Adrenal gland (tissue), 12 donors: Measurements from ENCODE around the gene UACA. TPM values are rescaled to one million over a fixed set of nuclear protein-coding genes. Genes with fewer than 3 reads are reported as not detected.

Experiments
- DNase-seq, 7 donors: peaks; one replicate each; pipeline ENCODE4 v3.0.0-alpha.2; 2019 to 2020
- H3K27ac ChIP-seq, 5 donors: fragments of 200-600 bp; sonication (generic) in 4 of 5; 1 replicate in 3 of 5; 2 replicates in 2 of 5; pipeline versions ENCODE4 v1.5.1 to v1.8.0; 2016 to 2020; ENCODE audit warnings: mild to moderate bottlenecking in 1 of 5
- H3K27me3 ChIP-seq: fragments of 200-600 bp; 2 replicates; pipeline ENCODE4 v1.8.0; 2021
- H3K36me3 ChIP-seq, 2 donors: fragments of 200-600 bp; replicated peaks in 1 of 2; 1 replicate in 1 of 2; 2 replicates in 1 of 2; pipeline versions ENCODE4 v1.5.1 to v1.8.0; 2018 to 2022
- H3K4me1 ChIP-seq, 2 donors: fragments of 200-600 bp; replicated peaks in 1 of 2; 1 replicate in 1 of 2; 2 replicates in 1 of 2; pipeline versions ENCODE4 v1.5.1 to v1.8.0; 2018 to 2021
- H3K4me3 ChIP-seq, 4 donors: fragments of 200-600 bp; sonication (generic) in 3 of 4; one replicate each; pipeline ENCODE4 v1.5.1; 2016 to 2018
- H3K9me3 ChIP-seq, 3 donors: fragments of 200-600 bp; sonication (generic) in 1 of 3; replicated peaks in 1 of 3; 1 replicate in 2 of 3; 2 replicates in 1 of 3; pipeline versions ENCODE4 v1.5.1 to v1.8.0; 2016 to 2021
- CTCF ChIP-seq, 6 experiments: fragments of 450-650 bp in 4 of 6; fragments of 200-600 bp in 2 of 6; sonication (generic) in 1 of 6; IDR thresholded peaks; 1 replicate in 5 of 6; 2 replicates in 1 of 6; pipeline versions ENCODE4 v1.5.1 to v1.8.0; 2016 to 2021; ENCODE audit warnings: antibody characterized with exemption in 6 of 6, mild to moderate bottlenecking in 2 of 6, moderate library complexity in 1 of 6
- POLR2A ChIP-seq, 2 donors: fragments of 450-650 bp; IDR thresholded peaks; one replicate each; pipeline ENCODE4 v1.6.1; 2017; ENCODE audit warnings: antibody characterized with exemption in 2 of 2, mild to moderate bottlenecking in 2 of 2, moderate library complexity in 1 of 2
- WGBS, 4 donors: extraction: QIAGEN DNeasy Blood & Tissue Kit in 2 of 4; methylation state at CpG; one replicate each; pipeline versions ENCODE4 v1.1.5 to v1.1.7; 2013 to 2017; 5-methylcytosine and 5-hydroxymethylcytosine counted together
- intact Hi-C, 2 donors: fragments of 100-400 bp; cut with DNase I; formaldehyde crosslinking; loops; one replicate each; pipeline versions ENCODE4 v1.14.1 to v1.15.0; 2022 to 2023
- polyA plus RNA-seq, 3 donors: library from polyadenylated mRNA; stranded (reverse); fragments of 200-250 nt in 2 of 3; fragments of 350-450 nt in 1 of 3; fragmentation: Illumina TruSeq in 1 of 3; extraction: RNeasy Lipid Tissue Mini Kit (QIAGEN cat#74804) in 1 of 3; gene quantifications; one replicate each; pipeline ENCODE4 v1.2.3, GENCODE V29; 2013 to 2014
- total RNA-seq, 9 donors: library from RNA; depleted of rRNA in 4 of 9; stranded (reverse); fragments of >200 nt in 4 of 9; fragments of 120-200 nt in 1 of 9; fragmentation: NEBNext Ultra II Directional in 1 of 9; extraction: Animal tissue kit (Norgen Biotek cat#: 25700) in 1 of 9; gene quantifications; one replicate each; pipeline versions ENCODE4 v1.1.0 to v1.2.4, GENCODE V29; 2013 to 2023
- donor health status: healthy with polysubstance abuse.
- donor health status: Bipolar disorder and iron deficiency.
- donor health status: DM: yes; HTN: yes; CAD: no.
- donor health status: DM: no; HTN: no; CAD: no.
- donor health status: DM: no; HTN: no; CAD: no.
- donor health status: DM: yes; HTN: yes; CAD: no.

Gene UACA
- total and polyA plus RNA-seq, 12 donors = 16.7 to 186 (median 39.1) TPM

DNA sequence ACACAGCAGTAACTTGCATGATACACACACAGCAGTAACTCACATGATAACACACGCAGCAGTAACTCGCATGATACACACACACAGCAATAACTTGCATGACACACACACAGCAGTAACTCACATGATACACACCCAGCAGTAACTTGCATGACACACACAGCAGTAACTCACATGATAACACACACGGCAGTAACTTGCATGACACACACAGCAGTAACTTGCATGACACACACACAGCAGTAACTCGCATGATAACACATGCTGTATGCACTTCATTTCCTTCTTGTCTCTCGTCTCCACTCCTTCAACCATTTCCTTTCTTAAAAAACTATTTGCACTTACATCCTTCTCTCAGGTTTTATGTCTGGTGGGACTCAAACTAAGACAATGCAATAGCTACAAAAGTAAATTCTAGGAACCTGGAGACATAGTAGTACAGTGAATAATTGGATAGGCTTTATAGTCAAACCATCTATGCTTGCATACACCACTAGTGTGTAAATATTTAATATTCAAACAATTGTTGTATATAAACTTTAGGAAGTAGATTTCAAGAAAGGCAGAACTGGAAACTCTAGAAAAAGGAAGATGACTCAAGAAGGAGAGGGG is 130.8 kb downstream of the UACA start:
- Histone ChIP-seq H3K27ac (no peak overlapping the region), H3K4me3 (no peak overlapping the region), H3K4me1 (no peaks in the 10 kb centered on the region), H3K36me3 (no peaks in the 10 kb centered on the region), H3K9me3 (no peaks in the 10 kb centered on the region), H3K27me3 (no peaks in the 10 kb centered on the region)
- TF ChIP-seq CTCF (IDR thresholded peaks at IDR 0.05) = no peak
- no peak for TF ChIP-seq POLR2A (IDR thresholded peaks at IDR 0.05)
- intact Hi-C loops = no loop called here
- 59 to 75% (median 69%) methylated on average over 4 to 5 of the region's 5 CpGs for whole genome bisulfite sequencing, 4 donors
- DNase-seq = no peak

GRCh38 chr15:70632079-70632478 is 131.3 kb downstream of the UACA start:
- Histone ChIP-seq H3K27me3 (no peaks in the 10 kb centered on the region), H3K27ac (no peak overlapping the region), H3K36me3 (no peaks in the 10 kb centered on the region), H3K4me1 (no peaks in the 10 kb centered on the region), H3K4me3 (no peak overlapping the region), H3K9me3 (no peaks in the 10 kb centered on the region)
- DNase-seq = no peak
- intact Hi-C loops = no loop called here
- WGBS, 4 donors = 67 to 82% (median 76%) methylated on average over 3 to 4 of the region's 4 CpGs
- TF ChIP-seq POLR2A (IDR thresholded peaks at IDR 0.05) (no peak), CTCF (IDR thresholded peaks at IDR 0.05) (no peak)

GRCh38 chr15:70629735-70630273 is 133.6 kb downstream of the UACA start:
- Histone ChIP-seq H3K27me3 (no peaks in the 10 kb centered on the region), H3K27ac (no peak overlapping the region), H3K36me3 (no peaks in the 10 kb centered on the region), H3K9me3 (no peaks in the 10 kb centered on the region), H3K4me3 (no peak overlapping the region), H3K4me1 (no peaks in the 10 kb centered on the region)
- no peak for DNase-seq
- 89 to 98% (median 92%) methylated on average over 8 to 11 of the region's 11 CpGs for WGBS, 4 donors
- no peak for TF ChIP-seq CTCF (IDR thresholded peaks at IDR 0.05)
- no peak for TF ChIP-seq POLR2A (IDR thresholded peaks at IDR 0.05)
- intact Hi-C loops = no loop called here

- Histone ChIP-seq H3K9me3 (no peaks in the 10 kb centered on the region), H3K4me3 (no peak overlapping the region), H3K4me1 (no peaks in the 10 kb centered on the region), H3K27ac (peak overlapping the region in 1 of 5 donors; percentile 16), H3K27me3 (no peaks in the 10 kb centered on the region), H3K36me3 (no peaks in the 10 kb centered on the region)
- 81 to 87% (median 84%) methylated on average over 8 of the region's 8 CpGs for WGBS, 4 donors
- intact Hi-C loops = no loop called here
- TF ChIP-seq CTCF (IDR thresholded peaks at IDR 0.05) (no peak), POLR2A (IDR thresholded peaks at IDR 0.05) (no peak)
- no peak for DNase-seq
Measured at GRCh38 chr15:70628549-70628896, 134.8 kb downstream of the UACA start.
